HUES48 (cell line): Measurements from ENCODE around the gene MOB2.

Experiments
- H3K27ac ChIP-seq: one replicate; pipeline ENCODE4 v1.7.0; 2013; ENCODE audit warnings: low read depth, low read length, inconsistent platforms
- H3K27me3 ChIP-seq: 2 replicates; pipeline ENCODE4 v1.6.1; 2013; ENCODE audit warnings: mild to moderate bottlenecking, low read length; ENCODE audit not compliant: control insufficient read depth, insufficient read depth
- H3K36me3 ChIP-seq: 2 replicates; pipeline ENCODE4 v1.6.1; 2013; ENCODE audit warnings: low read length; ENCODE audit not compliant: control insufficient read depth, insufficient read depth
- H3K4me1 ChIP-seq: 2 replicates; pipeline ENCODE4 v1.6.1; 2013; ENCODE audit warnings: mild to moderate bottlenecking, low read length; ENCODE audit not compliant: control insufficient read depth, insufficient read depth
- H3K4me3 ChIP-seq: 2 replicates; pipeline ENCODE4 v1.5.1; 2013; ENCODE audit warnings: mild to moderate bottlenecking, low read depth, low read length
- H3K9ac ChIP-seq: 2 replicates; pipeline ENCODE4 v1.6.1; 2013; ENCODE audit warnings: mild to moderate bottlenecking, low read depth, low read length, moderate library complexity
- H3K9me3 ChIP-seq: 2 replicates; pipeline ENCODE4 v1.6.1; 2013; ENCODE audit warnings: low read length; ENCODE audit not compliant: control insufficient read depth, insufficient read depth

The MOB2 gene

GRCh38 chr11:1528710-1529109 lies 42.1 kb upstream of the MOB2 start:
- no peaks in the 10 kb centered on the region for H3K9me3 ChIP-seq
- H3K27ac ChIP-seq: no peak overlapping the region
- no peaks in the 10 kb centered on the region for H3K27me3 ChIP-seq
- no peaks in the 10 kb centered on the region for H3K4me1 ChIP-seq
- H3K4me3 ChIP-seq: no peak overlapping the region
- no peaks in the 10 kb centered on the region for H3K36me3 ChIP-seq
- H3K9ac ChIP-seq: no peak overlapping the region

GRCh38 chr11:1526785-1527184 lies 40.2 kb upstream of the MOB2 start:
- Histone ChIP-seq H3K4me1 (no peaks in the 10 kb centered on the region), H3K9me3 (no peaks in the 10 kb centered on the region), H3K36me3 (no peaks in the 10 kb centered on the region), H3K9ac (no peak overlapping the region), H3K4me3 (no peak overlapping the region), H3K27me3 (no peaks in the 10 kb centered on the region), H3K27ac (no peak overlapping the region)

GRCh38 chr11:1523779-1524178 lies 37.2 kb upstream of the MOB2 start:
- H3K4me1 ChIP-seq: no peaks in the 10 kb centered on the region
- H3K27ac ChIP-seq: no peak overlapping the region
- no peaks in the 10 kb centered on the region for H3K9me3 ChIP-seq
- H3K9ac ChIP-seq: no peak overlapping the region
- no peaks in the 10 kb centered on the region for H3K27me3 ChIP-seq
- H3K4me3 ChIP-seq: no peak overlapping the region
- no peaks in the 10 kb centered on the region for H3K36me3 ChIP-seq

GRCh38 chr11:1523077-1523476 lies 36.5 kb upstream of the MOB2 start:
- Histone ChIP-seq H3K27me3 (no peaks in the 10 kb centered on the region), H3K4me1 (no peaks in the 10 kb centered on the region), H3K9me3 (no peaks in the 10 kb centered on the region), H3K9ac (no peak overlapping the region), H3K36me3 (no peaks in the 10 kb centered on the region), H3K27ac (no peak overlapping the region), H3K4me3 (no peak overlapping the region)

GRCh38 chr11:1522081-1522424 lies 35.5 kb upstream of the MOB2 start:
- Histone ChIP-seq H3K27ac (no peak overlapping the region), H3K4me3 (no peak overlapping the region), H3K4me1 (no peaks in the 10 kb centered on the region), H3K9ac (no peak overlapping the region), H3K27me3 (no peaks in the 10 kb centered on the region), H3K9me3 (no peaks in the 10 kb centered on the region), H3K36me3 (no peaks in the 10 kb centered on the region)

- Histone ChIP-seq H3K9ac (no peak overlapping the region), H3K9me3 (no peaks in the 10 kb centered on the region), H3K36me3 (no peaks in the 10 kb centered on the region), H3K27ac (no peak overlapping the region), H3K4me3 (no peak overlapping the region), H3K27me3 (no peaks in the 10 kb centered on the region), H3K4me1 (no peaks in the 10 kb centered on the region)
Measured at GRCh38 chr11:1521382-1522080, 35.0 kb upstream of the MOB2 start.

DNA sequence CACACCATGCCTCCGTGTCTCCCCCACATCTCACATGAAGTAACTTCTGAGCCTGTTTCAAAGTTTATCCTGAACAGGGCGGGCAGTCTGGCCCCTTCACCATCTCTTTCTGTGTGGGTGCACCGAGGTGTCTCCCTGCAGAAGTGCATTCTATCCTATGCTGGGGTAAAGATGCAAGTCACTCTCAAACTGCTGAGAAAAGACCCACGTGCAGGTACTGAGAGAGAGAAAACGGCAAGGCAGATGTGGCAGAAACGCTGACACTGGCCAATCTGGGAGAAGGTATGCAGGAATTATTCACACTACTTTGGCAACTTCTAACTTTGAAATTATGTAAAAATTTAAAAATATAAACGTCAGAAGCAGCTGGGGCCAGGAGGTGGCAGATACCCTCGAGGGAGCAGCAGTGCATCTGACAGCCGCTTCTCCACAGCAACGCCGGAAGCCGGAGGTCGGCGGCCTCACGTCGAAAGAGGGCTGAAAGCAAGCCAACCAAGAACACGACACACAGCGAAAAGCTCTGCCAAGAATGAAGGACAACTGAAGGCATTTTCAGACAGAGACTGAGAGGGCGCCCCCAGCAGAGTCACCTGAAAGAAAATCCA lies 34.2 kb upstream of the MOB2 start:
- Histone ChIP-seq H3K27me3 (no peaks in the 10 kb centered on the region), H3K27ac (no peak overlapping the region), H3K36me3 (no peaks in the 10 kb centered on the region), H3K9ac (no peak overlapping the region), H3K9me3 (no peaks in the 10 kb centered on the region), H3K4me3 (no peak overlapping the region), H3K4me1 (no peaks in the 10 kb centered on the region)

DNA sequence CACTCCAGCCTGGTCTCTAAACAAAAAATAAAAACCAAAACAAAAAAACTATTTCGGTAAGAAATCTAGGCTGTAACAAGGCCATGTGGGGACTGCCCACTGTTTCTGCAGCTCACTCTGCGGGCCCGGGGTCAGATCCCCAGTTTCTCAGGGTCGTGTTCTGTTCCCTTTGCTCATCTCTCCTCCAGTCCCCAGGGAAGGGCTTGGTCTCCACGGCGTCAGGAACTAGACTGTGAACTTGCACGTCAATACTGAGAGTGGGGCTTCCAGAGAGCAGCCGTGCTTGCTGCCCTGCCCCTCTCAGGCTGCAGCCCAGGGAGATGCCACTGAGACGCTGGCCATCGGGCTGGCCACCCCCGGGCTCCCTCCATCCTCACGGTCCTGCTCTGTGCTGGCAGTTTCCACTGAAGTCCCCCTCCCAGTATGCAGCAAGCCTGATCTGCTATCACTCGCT lies 33.7 kb upstream of the MOB2 start:
- H3K27ac ChIP-seq: no peak overlapping the region
- no peak overlapping the region for H3K4me3 ChIP-seq
- H3K9ac ChIP-seq: no peak overlapping the region
- no peaks in the 10 kb centered on the region for H3K27me3 ChIP-seq
- H3K9me3 ChIP-seq: no peaks in the 10 kb centered on the region
- peaks cover 2% of the 10 kb centered on the region; the same call in 1 of the 2 replicates for H3K4me1 ChIP-seq
- H3K36me3 ChIP-seq: no peaks in the 10 kb centered on the region

DNA sequence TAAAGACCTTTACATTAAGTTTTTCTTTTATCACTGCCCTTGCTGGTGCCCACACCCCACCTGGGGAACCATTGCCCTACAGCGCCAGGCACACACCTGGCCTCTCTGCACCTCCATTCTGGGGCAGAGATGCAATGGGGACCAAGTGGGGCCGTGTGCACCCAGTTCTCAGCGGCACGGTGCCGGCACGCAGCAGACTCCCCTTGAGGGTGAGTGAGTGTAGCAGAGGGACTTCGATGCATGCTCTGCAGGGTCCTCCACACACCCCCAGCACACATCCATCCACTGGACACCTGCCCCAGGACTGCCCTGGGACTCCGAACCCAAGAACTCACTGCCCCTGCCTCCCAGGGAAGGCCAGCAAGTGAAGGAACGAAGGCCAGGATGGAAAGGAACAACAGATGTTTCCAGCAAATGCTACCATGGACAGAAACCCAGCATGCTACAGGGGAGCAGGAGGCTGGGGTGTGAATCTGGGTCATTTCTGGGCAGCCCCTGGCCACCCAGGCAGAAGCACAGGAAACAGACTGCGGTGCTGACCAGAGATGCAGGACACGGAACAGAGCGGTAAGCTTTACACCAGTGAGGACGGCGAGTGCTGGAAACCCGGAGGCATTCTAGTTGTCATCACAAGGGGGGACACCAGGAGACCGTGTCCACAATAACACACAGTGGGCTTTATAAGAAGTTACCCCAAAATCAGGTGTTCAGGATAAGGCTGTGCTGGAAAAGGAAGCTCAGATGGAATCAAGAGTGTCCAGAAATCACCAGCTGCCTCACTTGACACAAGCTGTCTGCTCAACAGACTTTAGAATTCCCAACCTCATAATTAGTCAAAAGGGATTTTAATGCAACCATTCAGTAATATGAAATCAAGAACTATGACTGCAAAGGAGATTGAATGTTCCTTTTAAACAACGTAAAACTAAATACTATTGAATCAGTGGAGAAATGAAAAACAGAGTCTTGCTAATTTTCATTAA lies 32.7 kb upstream of the MOB2 start:
- Histone ChIP-seq H3K27me3 (no peaks in the 10 kb centered on the region), H3K4me3 (no peak overlapping the region), H3K27ac (no peak overlapping the region), H3K4me1 (peaks cover 4% of the 10 kb centered on the region; the same call in 1 of the 2 replicates), H3K9ac (no peak overlapping the region), H3K9me3 (no peaks in the 10 kb centered on the region), H3K36me3 (no peaks in the 10 kb centered on the region)

- no peaks in the 10 kb centered on the region for H3K27me3 ChIP-seq
- peaks cover 5% of the 10 kb centered on the region; the same call in 1 of the 2 replicates for H3K4me1 ChIP-seq
- H3K9me3 ChIP-seq: no peaks in the 10 kb centered on the region
Measured at GRCh38 chr11:1518301-1518700, 31.7 kb upstream of the MOB2 start.

More at GRCh38 chr11:1518301-1518700, 31.7 kb upstream of the MOB2 start:
- H3K9ac ChIP-seq: no peak overlapping the region
- H3K27ac ChIP-seq: no peak overlapping the region
- no peak overlapping the region for H3K4me3 ChIP-seq
- H3K36me3 ChIP-seq: no peaks in the 10 kb centered on the region
